LNCaP clone FGC (cell line): Measurements from ENCODE around the gene OR9Q1.

Experiments used
- DNase-seq: peaks from one replicate; pipeline ENCODE4 v3.0.0-alpha.2; 2011; ENCODE audit warnings: low read depth
- H3K4me3 ChIP-seq: 2 replicates; pipeline ENCODE4 v1.5.1; 2011; ENCODE audit warnings: mild to moderate bottlenecking, low read depth, low read length, control low read depth
- TF ChIP-seq, protein P1 (sequence below): IDR thresholded peaks from 2 replicates; pipeline ENCODE4 v1.5.1; 2012; ENCODE audit warnings: mild to moderate bottlenecking; ENCODE audit not compliant: control insufficient read depth, insufficient read depth; ENCODE audit errors: extremely low read depth

The OR9Q1 gene

GRCh38 chr11:58068655-58069054 is 45.0 kb downstream of the OR9Q1 start:
- TF ChIP-seq, protein P1, sequence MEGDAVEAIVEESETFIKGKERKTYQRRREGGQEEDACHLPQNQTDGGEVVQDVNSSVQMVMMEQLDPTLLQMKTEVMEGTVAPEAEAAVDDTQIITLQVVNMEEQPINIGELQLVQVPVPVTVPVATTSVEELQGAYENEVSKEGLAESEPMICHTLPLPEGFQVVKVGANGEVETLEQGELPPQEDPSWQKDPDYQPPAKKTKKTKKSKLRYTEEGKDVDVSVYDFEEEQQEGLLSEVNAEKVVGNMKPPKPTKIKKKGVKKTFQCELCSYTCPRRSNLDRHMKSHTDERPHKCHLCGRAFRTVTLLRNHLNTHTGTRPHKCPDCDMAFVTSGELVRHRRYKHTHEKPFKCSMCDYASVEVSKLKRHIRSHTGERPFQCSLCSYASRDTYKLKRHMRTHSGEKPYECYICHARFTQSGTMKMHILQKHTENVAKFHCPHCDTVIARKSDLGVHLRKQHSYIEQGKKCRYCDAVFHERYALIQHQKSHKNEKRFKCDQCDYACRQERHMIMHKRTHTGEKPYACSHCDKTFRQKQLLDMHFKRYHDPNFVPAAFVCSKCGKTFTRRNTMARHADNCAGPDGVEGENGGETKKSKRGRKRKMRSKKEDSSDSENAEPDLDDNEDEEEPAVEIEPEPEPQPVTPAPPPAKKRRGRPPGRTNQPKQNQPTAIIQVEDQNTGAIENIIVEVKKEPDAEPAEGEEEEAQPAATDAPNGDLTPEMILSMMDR: no peak
- no peak for DNase-seq
- H3K4me3 ChIP-seq: no peak overlapping the region

DNA sequence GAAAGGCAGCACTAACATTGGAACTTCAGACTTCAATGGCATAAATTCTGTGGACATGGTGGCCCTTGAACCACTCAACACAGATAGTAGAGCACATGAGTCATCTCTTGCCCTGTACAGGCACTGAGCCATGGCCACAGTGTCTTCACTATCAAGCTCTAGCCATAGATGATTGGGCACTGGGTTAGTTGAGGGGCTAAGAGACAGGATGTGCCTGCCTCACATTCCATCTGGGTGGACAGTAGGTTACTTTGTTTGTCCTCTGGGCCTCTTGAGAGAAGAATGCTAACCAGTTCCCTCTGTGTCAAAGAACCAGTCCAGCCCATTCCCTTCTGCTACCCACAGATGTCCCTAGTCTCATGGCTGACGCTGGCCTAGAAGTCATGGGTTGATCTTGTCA is 46.9 kb downstream of the OR9Q1 start:
- DNase-seq: no peak
- TF ChIP-seq, protein P1: no peak
- H3K4me3 ChIP-seq: no peak overlapping the region

DNA sequence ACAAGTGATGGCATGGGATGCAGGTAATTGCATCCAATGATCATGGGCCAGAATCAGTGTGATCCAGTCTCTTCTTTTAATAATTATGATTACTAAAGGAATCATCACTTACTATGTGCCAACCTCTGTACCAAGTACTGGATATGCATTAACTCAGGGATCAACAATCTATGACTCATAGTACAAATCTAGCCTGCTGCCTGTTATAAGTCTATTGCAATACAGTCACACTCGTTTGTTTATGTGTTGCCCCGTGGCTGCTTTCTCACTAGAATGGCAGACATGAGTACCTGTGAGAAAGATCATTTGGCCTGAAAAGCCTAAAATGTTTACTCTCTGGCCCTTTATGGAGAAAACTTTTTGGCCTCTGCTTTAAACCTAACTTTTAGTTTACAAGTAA is 52.1 kb downstream of the OR9Q1 start:
- no peak overlapping the region for H3K4me3 ChIP-seq
- TF ChIP-seq, protein P1: no peak
- DNase-seq: no peak

DNA sequence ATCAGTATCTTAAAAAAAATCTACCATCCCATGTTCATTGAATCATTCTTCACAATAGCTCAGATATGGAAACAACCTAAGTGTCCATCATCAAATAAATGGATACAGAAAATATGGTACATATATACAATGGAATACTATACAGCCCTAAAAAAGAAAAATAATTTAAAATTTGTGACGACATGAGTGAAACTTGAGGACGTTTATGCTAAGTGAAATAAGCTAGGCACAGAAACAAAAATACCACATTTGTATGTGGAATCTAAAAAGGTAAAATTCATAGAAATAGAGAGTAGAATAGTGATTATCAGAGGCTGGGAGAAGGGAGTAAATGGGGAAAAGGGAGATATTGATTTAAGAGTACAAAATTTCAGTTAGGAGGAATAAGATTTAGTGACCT is 62.8 kb downstream of the OR9Q1 start:
- no peak for DNase-seq
- H3K4me3 ChIP-seq: no peak overlapping the region
- TF ChIP-seq, protein P1: no peak

DNA sequence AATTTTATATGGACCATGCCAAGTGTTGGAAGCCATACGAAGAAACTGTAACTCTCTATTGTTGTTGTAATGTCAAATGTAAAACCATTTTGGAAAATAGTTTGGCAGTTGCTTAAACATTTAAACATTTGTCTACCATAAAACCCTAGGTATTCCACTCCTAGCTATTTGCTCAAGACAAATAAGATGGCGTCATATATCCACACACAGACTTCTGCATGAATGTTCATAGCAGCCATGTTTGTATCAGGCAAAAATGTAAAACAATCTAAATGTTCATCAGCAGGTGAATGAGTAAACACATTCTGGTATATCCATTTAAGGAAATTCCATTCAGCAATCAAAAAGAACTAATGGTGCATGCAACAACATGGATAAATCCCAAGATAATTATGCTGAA is 73.8 kb downstream of the OR9Q1 start:
- H3K4me3 ChIP-seq: no peak overlapping the region
- TF ChIP-seq, protein P1: no peak
- peak; percentile 18 for DNase-seq

DNA sequence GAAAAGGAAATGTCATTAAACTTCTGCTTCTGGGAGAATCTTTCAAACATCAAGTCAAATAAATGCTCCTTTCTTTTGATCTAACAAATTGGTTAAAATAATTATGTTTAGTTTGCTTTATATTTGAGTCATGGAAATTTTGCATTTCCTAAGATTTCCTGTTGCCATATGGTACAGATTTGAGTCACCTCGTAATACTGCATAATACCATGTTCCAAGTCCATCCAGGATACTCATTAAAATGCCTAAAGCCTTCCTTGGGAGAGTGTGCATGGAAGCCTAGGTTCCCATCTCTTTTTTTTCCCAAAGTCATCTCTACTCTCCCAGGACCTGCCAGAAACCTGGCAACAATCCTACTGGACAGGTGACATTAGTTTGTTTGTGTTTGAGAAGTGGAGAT is 97.4 kb downstream of the OR9Q1 start:
- DNase-seq: no peak
- TF ChIP-seq, protein P1: no peak
- H3K4me3 ChIP-seq: no peak overlapping the region

DNA sequence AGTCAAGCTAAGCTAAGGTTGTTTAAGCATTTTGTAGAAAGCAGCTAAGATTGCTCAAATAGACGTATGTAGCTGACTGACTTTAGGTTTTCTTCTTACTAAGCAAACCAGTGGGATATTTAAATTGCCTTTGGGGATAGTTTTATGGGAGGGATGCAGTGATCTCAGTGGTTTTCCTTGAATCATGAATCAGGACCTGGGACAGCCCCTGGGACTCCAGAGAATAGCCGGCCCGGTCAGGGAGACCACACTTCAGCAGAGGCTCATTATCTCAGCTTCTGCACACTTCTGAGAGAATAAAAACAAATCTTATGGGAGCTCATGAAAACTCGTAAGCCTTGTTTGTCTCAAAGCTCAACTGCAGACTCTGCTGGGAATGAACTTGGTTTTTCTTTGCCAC is 101.8 kb downstream of the OR9Q1 start, which contains the start of gene OR9I1:
OR9I1 (minus strand) TSS at position 62 of the 400 bp plus-strand sequence. CDS start 6,086 bp downstream, outside the sequence.
- H3K4me3 ChIP-seq: no peak within 1 kb of the TSS
- TF ChIP-seq, protein P1: no peak
- DNase-seq: no peak
